Thoracic aorta (tissue), 2 donors: ENCODE measurements around the gene PMPCA. TPM values are rescaled to one million over a fixed set of nuclear protein-coding genes. Genes with fewer than 3 reads are reported as not detected.

Experiments used
- ATAC-seq: fragments of 150-250 bp; one replicate; pipeline ENCODE4 v1.8.0; 2017; ENCODE audit warnings: low read depth; ENCODE audit not compliant: insufficient number of reproducible peaks, low FRiP score
- DNase-seq: peaks from one replicate; pipeline ENCODE4 v3.0.0-alpha.2; 2020; ENCODE audit warnings: low spot score
- H3K27ac ChIP-seq, 2 donors: fragments of 200-600 bp; sonication (generic); 1 replicate in 1 of 2; 2 replicates in 1 of 2; pipeline ENCODE4 v1.5.1; 2016; ENCODE audit warnings: mild to moderate bottlenecking in 2 of 2, moderate library complexity in 2 of 2
- H3K27me3 ChIP-seq: fragments of 200-600 bp; sonication (generic); replicated peaks from 2 replicates; pipeline ENCODE4 v1.6.0; 2016; ENCODE audit warnings: mild to moderate bottlenecking; ENCODE audit not compliant: insufficient read depth
- H3K36me3 ChIP-seq: fragments of 200-600 bp; sonication (generic); one replicate; pipeline ENCODE4 v1.5.1; 2016
- H3K4me1 ChIP-seq, 2 donors: fragments of 200-600 bp; sonication (generic); 1 replicate in 1 of 2; 2 replicates in 1 of 2; pipeline versions ENCODE4 v1.5.1 to v1.6.0; 2016; ENCODE audit warnings: low read depth in 2 of 2, mild to moderate bottlenecking in 1 of 2; ENCODE audit not compliant: control insufficient read depth in 1 of 2
- H3K4me3 ChIP-seq: fragments of 200-600 bp; sonication (generic); 2 replicates; pipeline ENCODE4 v1.5.1; 2016; ENCODE audit warnings: mild to moderate bottlenecking
- H3K9me3 ChIP-seq: fragments of 200-600 bp; sonication (generic); 2 replicates; pipeline ENCODE4 v1.5.1; 2016
- total RNA-seq, 2 donors: library from RNA; depleted of rRNA; stranded (reverse); fragments of >200 nt; gene quantifications; one replicate each; pipeline versions ENCODE4 v1.1.0 to v1.2.3, GENCODE V29; 2016
- TF ChIP-seq, protein P1 (sequence below): fragments of 200-600 bp; sonication (generic); IDR thresholded peaks from one replicate; pipeline ENCODE4 v1.5.1; 2019; ENCODE audit warnings: antibody characterized with exemption

The PMPCA gene
- total RNA-seq, 2 donors from 2014 or later, result 28.7 to 43.0 TPM

GRCh38 chr9:136363106-136363948 lies 47.1 kb upstream of the PMPCA start, which contains the start of gene DNLZ:
Gene DNLZ, minus strand, starts transcription at chr9:136363744. Its CDS starts 30 bp downstream, at chr9:136363714.
- peaks cover 5 to 21% of the 10 kb centered on the region in 2 donors for H3K4me1 ChIP-seq
- TF ChIP-seq, protein P1, sequence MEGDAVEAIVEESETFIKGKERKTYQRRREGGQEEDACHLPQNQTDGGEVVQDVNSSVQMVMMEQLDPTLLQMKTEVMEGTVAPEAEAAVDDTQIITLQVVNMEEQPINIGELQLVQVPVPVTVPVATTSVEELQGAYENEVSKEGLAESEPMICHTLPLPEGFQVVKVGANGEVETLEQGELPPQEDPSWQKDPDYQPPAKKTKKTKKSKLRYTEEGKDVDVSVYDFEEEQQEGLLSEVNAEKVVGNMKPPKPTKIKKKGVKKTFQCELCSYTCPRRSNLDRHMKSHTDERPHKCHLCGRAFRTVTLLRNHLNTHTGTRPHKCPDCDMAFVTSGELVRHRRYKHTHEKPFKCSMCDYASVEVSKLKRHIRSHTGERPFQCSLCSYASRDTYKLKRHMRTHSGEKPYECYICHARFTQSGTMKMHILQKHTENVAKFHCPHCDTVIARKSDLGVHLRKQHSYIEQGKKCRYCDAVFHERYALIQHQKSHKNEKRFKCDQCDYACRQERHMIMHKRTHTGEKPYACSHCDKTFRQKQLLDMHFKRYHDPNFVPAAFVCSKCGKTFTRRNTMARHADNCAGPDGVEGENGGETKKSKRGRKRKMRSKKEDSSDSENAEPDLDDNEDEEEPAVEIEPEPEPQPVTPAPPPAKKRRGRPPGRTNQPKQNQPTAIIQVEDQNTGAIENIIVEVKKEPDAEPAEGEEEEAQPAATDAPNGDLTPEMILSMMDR, result peak; percentile 97
- H3K4me3 ChIP-seq, result peak within 1 kb of the TSS; percentile 86
- no peaks in the 10 kb centered on the region for H3K36me3 ChIP-seq
- ATAC-seq (peak; percentile 93), DNase-seq (peak; percentile 89)
- H3K27me3 ChIP-seq, result no peaks in the 10 kb centered on the region
- H3K27ac ChIP-seq, result peak within 1 kb of the TSS; percentile 66 to 87
- H3K9me3 ChIP-seq, result no peaks in the 10 kb centered on the region

- TF ChIP-seq, protein P1, result peak; percentile 8
- Histone ChIP-seq H3K4me1 (peaks cover 5 to 21% of the 10 kb centered on the region in 2 donors), H3K27me3 (no peaks in the 10 kb centered on the region), H3K36me3 (no peaks in the 10 kb centered on the region), H3K9me3 (no peaks in the 10 kb centered on the region), H3K4me3 (peak overlapping the region; percentile 86), H3K27ac (no peak overlapping the region)
- ATAC-seq, result no peak
- no peak for DNase-seq
Observed at GRCh38 chr9:136363949-136364748, 46.3 kb upstream of the PMPCA start.

DNA sequence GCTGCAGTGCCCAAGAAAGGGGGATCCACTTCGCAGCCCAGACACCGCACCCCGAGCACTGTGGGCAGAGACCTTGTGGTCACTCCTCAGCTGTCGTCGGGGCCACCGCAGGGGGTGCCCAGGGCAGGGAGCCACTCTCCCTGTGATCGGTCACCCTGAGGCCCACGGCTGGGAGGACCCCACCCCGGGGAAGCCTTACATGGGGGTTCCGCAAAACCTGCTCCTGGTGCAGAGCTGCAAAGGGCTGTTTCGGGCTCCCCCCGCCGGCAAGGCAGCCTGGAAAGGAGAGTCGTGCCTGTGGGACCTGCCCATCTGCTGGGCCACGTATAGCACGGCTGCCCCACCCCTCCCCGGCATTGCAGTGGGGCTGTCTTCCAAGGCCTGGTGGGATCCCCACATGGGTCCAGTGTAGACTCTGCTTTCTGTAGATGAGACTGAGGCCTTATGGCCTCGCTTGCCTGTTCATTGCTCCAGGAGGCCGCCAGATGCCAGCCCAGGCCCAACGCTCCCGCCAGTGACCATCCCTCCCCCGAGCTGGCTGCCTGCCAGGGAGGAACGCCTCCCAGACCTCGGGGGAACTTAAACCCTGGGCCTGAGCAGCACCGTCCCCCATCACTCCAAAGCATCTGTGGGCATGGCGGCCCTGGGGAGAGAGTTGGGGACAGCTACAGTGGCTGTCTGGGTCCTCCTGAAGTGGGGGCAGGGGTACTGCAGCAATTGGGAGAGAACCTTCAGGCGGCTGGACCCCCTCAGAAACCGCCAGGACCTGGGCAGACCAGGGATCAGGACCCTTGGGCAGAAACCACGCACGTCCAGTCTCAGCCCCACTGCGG lies 45.3 kb upstream of the PMPCA start:
- ATAC-seq (no peak), DNase-seq (no peak)
- TF ChIP-seq, protein P1, result no peak
- no peak overlapping the region for H3K4me3 ChIP-seq
- H3K4me1 ChIP-seq, result peaks cover 5 to 21% of the 10 kb centered on the region in 2 donors
- H3K9me3 ChIP-seq, result no peaks in the 10 kb centered on the region
- H3K36me3 ChIP-seq, result no peaks in the 10 kb centered on the region
- no peaks in the 10 kb centered on the region for H3K27me3 ChIP-seq
- H3K27ac ChIP-seq, result no peak overlapping the region

DNA sequence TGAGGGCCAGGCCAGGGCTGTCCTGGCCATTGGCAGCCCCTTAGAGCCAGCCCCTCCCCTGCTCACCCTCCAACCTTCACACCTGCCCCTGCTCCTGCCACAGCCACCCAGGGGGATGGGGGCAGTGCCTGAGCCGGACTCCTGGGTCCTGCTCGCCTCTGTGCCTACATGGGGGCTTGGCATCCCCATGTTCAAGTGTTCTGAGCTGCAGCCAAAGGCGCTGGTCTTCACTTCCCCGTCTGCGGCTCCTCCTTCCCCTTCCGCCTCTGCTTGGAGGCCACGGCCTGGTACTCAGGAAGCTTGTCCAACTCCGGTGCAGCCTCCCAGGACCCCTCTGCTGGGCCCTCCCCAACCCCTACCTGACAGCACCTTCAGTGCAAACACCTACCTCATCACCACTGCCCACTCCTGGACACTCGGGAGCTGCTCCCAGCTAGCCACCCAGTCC lies 44.7 kb upstream of the PMPCA start:
- Histone ChIP-seq H3K27ac (no peak overlapping the region), H3K36me3 (no peaks in the 10 kb centered on the region), H3K4me1 (peaks cover 5 to 18% of the 10 kb centered on the region in 2 donors), H3K4me3 (no peak overlapping the region), H3K9me3 (no peaks in the 10 kb centered on the region), H3K27me3 (no peaks in the 10 kb centered on the region)
- no peak for ATAC-seq
- no peak for DNase-seq
- TF ChIP-seq, protein P1, result no peak
